SHP77 (cell line): ENCODE data around the gene AIG1.
"Not testable (repeated sequence)": the region's sequence is repeated elsewhere in the genome, so short reads cannot be mapped to it uniquely, and the experiment has no call there.

Experiments used
- DNase-seq, 2 experiments: peaks; one replicate each; lab custom pipeline; 2025; lab: John Stamatoyannopoulos, UW

The AIG1 gene

DNA sequence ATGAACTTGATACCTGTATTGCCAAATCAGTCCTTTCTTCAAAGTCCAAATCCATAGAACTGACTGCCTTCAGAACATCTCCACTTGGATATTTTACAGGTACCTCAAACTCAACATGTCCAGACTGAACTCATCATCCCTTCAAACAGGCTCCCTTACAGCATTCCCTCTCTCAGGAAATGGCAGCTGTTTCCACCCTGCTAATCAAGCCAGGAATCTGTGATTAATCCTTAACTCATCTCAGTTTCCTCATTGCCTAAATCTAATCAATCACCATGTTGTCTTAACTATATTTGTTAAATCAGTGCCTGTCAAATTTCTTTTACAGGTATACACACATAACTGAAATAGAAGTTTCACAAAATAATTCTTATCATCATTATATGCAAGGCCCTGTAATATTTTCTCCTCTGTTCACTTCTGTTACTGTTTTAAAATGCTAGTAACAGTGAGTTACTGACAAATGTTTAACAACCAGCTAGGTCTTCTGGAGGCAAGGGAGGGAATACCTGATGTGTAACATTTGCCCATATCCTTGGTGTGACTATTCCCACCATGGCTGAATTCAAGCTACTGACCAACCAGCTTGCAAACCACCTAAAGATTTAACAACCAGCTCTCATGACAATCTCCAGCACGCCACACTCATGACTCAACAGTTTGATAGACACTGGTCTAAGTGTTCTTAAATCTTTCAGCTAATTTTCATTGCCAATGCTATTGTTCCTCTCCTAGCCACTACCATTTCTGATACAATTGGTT is 264.9 kb downstream of the AIG1 start:
- no peak for DNase-seq

DNA sequence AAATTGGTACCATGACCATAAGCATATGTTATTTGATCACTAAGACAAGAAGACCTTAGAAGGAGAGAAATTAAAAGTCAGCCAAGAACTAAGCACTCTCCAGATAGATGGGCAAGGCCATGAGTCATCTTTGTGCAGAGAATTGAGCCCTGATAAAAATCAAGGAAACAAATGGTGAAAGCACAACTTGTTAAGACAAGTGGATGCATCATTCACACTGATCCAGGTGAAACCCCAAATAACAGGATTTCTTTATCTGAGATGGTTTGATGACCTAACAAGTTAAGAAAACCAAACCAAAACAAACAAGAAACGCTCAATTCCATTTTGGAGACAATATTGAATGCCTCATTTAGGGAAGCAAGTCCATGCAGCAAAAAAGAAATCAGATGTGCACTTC is 268.2 kb downstream of the AIG1 start:
- no peak for DNase-seq

DNA sequence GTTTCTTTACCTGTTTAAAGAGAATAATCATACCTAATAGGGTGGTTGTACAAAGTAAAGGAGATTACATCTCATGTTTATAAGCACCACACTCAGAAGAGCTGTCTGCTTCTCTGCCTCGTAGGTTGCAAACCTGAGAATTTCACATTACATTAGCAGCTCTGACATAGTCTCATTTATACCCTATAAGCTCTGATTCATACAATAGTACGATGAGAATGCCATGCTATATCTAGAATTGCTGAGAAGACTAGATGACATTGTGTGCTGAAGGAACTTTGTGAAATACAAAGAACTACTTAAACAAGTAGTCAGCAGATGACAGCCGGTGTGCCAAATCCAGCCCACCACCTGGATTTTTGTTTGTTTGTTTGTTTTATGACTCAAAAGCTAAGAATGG is 268.6 kb downstream of the AIG1 start:
- no peak for DNase-seq

DNA sequence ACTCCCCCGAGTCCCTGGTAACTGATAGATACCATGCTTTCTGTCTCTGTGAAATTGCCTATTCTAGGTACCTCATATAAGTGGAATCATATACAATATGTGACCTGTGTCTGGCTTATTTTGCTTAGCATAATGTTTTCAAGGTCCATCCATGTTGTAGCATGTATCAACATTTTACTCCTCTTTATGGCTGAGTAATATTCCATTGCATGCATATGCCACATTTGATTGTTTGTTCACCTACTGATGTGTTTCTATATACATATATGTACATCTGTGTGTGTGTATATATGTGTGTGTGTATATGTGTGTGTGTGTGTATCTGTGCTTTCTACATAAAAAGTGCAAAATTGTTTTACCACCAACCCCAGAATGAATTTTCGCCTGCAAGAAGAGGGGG is 270.7 kb downstream of the AIG1 start:
- no peak for DNase-seq

DNA sequence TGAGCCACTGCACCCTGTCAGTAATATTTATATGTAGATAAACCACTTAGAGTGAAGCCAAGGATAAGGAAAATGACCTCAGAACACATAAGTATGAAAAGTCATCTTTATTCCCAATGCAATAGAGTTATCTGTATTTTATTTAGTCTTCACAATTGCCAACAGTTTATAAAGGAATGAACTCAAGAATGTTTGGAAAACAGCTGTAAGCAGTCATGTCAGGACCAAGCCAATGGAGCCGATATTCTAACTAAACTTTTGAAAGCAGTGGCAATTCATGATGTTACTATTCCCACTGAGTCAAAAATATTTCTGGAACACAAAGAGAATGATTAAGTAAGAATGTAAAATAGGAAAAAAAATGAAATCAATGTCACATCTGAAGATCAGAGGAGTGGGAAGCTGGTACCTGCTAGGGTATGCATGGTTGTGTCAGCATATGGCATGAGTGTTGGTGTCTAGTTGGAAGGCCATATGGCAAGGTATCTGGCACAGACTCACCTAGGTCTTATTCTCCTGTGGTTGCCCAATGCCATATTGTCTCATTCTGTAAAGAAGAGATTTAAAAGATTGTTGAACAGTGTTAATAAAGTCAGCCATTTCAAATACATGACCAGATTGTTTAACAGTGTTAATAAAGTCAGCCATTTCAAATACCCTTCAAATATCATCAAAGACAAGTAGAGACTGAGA is 271.6 kb downstream of the AIG1 start:
- DNase-seq: no peak

DNA sequence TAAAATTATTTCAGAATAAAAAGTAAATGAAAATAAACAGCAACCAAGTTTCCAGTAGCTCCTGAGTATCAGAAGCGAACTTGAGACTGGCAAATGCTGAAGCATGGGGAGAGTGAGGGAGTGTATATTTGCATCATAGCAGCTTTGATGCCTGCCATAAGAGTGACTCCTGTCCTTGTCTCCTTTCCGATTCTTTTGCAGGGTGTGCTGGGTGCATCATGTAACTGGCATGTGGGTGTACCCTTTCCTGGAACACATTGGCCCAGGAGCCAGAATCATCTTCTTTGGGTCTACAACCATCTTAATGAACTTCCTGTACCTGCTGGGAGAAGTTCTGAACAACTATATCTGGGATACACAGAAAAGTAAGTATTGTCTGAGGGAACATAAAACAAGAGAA is 272.4 kb downstream of the AIG1 start:
- DNase-seq: no peak

DNA sequence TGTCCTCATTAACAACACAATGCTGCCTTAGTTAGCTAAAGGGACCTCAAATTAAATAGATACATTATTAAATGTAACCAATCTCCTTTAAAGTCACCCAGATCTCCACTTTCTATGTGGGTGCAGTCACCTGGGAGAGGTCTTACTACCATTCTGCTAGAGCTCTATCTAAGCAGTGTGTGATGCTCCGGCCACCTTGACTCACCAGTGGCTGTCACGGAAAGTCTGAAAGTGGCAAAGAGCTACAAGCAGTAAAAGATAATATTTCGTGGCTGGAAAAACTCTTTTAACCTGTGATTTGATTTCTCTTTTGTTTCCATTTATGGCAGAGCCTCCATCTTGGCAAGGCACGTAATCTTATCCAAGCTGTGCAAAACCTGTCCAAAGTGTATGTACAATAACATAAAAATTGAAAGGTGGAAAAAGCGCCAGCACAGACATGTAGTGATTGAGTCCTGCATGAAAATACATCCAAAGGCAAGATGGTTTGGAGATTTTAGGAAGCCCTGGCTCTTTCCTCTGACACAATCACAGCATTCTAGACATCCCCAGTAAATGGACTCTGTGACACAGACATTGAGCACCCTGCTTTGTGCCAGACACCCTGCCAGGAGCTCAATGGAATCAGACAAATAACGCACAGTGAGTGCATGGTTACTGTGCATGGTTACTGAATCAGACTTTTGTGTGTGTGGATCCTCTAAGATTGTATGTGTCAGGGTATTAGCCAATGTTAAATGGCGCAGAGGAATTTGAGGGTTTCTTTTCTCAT is 273.2 kb downstream of the AIG1 start:
- no peak for DNase-seq

DNA sequence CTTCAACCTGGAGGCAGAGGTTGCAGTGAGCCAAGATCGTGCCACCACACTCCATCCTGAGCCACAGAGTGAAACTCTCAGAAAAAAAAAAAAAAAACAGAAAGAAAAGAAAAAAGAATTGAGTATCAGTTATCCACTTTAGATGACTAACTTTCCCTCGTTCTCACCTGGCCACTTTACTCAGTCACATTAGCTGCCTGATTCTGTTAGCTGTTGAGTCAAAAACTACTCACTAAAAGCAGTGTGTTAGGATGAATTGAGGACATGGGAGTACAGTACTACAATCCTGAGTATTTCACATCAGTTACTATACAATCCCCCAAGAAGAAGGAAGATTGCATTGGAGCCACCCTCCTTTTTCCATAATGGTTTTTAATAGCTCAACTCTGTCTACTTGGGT is 275.2 kb downstream of the AIG1 start:
- DNase-seq: no peak

DNA sequence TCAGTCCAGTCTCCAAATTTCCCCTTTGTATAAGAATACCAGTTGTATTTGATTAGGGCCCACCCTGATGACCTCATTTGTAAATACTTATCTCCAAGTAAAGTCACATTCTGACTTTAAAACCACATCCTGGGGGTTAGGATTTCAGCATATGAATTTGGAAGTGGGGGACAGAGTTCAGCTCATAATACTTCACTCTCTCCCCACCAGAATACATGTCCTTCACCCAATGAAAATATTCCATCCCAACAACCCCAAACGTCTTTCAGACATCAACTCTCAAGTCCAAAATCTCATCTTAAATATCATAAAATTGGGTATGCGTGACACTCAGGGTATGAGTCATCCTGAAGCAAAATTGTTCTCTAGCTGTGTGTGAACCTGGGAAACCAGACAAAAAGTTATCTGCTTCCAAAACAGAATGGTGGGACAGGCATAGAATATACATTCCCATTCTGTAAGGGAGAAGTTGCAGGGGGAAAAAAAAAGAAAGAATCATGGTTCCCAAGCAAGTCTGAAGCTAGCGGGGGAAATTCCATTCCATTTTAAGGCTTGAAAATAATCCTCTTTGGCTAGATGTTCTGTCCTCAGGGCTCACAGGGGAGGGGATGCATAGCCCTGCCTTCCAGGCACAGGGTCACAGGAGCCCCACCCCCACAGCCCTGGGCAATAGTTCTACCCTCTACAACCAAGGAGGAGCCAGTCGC is 275.9 kb downstream of the AIG1 start:
- no peak for DNase-seq

DNA sequence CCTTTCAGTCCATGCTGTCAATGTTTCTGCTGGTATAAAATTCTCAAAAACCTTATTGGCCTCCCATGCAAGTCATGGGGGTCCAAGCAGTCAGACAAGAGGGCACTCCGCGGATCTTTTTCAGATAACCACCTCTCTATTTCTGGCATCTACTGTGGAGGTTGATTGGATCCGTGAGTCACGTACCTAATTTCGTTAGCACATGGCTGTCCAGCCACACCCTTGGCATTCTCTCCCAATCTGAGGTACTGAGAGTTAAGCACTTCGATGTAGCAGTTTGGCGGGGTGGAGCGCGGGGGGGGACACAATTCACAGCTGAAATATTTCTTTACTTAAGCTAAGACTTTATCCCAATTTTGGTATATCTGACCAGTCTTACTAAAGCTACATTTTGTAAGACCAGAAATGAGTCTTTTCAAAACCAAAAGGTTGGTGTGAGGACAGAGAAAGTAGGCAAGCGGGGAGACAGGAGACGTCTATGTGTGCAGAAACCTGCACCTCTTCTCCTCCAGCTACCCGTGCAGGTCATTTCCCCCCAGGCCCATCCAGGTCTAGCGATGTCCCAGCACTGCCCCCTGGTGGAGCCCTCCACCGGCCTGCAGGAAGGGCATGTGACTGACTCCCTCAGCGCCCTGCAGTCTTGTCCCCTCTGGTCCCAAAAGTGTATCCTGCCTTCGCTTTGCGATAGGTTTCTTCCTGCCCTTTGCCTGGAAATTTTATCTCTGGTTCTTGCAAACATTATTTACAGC is 276.7 kb downstream of the AIG1 start:
- DNase-seq: peak; percentile 8 to 11

DNA sequence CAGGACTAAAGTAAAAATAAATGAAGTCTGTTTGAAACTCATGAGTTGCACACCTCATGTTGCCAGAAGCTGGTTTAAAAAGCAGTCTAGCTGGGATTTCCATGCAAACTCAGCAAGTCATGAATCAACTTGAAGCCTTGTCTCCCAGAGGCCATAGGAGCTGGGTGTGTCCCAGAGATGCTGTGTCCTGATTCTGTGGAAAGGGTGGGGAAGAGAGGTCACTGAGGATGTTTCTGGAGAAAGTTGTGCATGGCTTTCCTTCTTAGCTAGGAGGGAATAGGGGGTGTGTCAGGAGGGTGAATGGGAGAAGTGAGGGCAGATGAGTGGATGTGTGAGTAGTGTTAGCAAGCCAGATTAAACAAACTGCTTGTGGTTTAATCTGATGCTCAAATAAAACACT is 278.5 kb downstream of the AIG1 start:
- DNase-seq: no peak

DNA sequence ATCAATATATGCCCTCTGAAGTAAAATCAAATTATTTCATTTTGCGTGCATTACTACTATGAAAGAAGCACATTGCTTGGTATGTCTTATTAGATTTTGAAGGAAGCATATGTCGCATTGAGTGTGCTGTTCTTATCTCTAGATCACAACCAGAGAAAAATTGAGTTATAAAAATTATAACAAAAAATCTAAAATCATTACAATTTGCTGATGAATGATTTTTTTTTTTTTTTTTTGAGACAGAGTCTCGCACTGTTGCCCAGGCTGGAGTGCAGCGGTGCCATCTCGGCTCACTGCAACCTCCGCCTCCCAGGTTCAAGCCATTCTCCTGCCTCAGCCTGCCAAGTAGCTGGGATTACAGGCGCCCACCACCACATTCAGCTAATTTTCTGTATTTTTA is 284.8 kb downstream of the AIG1 start:
- DNase-seq: not testable (repeated sequence)

DNA sequence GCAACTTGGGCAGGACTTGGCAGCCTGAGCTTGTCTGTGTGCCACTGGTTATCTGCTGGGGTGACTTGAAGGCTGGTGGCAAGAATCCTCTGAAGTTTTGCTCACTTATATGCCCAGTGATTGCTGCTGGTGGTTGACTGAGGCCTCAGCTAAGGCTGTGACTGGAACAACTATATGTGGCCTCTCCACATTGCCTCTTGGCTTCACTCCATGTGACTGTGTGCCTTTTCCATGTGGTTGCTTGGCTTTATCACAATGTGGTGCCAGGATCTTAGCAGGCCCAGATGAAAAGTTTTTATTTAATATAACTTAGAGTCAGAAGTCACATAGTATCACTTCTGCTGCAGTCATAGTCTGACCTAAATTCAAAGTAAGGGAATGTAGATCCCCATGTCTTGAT is 285.3 kb downstream of the AIG1 start:
- DNase-seq: no peak

DNA sequence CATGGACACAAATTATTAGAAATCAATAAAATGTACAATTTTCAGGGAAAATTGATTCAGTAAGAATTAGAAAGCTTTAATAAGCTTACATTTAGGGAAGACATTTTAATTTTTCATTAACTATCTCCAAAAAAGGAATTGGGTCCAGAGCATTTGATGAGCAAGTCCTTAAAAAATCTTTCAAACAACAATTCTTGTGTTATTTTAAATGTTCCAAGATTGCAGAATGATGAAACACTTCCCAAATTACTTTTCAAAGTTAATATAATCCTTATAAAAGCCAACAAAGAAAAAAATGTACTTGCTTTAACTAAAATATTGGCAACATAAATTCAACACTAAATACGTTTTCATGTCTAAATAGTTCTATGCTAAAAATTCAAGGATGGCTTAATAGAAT is 287.8 kb downstream of the AIG1 start:
- no peak for DNase-seq

DNA sequence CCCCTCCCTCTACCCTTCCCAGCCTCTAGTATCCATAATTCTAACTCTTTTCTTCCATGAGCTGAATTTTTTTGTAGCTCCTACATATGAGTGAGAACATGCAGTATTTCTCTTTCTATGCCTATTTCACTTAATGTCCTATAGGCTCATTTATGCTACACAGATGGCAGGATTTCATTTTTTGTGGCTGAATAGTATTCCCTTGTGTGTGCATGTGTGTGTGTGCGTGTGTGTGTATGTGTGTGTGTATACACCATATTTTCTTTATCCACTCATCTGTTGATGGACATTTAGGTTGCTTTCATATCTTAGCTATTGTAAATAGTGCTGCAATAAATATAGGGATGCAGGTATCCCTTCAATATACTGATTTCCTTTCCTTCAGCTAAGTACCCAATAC is 288.8 kb downstream of the AIG1 start:
- no peak for DNase-seq

DNA sequence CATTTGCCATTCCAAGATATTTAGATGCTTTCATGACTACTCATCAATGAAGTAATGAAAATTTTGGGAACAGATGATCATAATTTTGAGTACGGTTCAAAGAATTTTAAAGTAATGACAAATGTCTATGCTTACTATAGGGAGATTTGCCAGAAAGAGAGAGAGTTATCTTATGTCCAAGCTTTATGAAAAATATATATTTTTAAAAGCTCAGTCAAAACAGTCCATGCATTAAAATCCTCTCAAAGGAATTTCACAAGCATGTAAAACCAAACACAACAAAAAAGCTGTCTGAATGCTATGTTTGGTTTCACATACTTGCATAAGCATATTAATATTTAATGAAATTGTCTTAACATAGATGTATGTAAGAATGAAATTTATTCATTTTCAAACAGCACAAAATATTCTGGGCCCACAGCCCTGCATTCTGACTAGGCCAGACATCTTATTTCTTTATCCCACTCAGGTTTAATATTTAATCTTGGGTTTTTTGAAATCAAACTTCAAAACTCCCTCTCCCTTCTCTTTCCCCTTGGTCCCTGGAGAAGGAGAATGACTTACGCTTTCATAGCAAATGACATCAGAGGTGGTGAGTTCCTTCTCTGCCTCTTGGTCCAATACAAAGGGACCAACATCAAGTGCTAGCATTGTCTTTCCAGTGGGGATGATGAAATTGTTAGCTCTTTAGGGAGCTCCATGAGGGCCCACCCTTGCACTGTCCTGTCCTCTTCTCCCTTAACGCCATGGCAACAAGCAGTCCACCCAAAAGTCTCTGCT is 295.6 kb downstream of the AIG1 start:
- DNase-seq: no peak

DNA sequence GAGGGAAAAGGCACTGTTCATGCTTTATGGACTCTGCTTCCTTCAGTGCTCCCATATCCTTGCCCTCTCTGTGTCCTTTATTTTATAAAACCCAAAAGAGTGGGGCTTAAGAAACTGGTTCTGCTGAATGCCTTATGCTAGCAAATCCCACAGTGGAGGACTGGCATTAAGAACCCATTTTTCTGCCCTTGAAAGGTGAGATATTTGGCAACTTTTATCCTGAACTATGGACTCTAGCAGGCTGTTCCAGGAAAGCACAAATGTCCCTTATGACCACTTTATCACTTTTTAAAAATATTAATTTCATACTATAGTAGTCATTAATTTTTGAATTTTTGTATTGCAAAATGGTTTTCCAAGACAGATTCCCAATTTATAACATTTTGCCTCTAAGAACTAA is 296.5 kb downstream of the AIG1 start:
- DNase-seq: no peak

DNA sequence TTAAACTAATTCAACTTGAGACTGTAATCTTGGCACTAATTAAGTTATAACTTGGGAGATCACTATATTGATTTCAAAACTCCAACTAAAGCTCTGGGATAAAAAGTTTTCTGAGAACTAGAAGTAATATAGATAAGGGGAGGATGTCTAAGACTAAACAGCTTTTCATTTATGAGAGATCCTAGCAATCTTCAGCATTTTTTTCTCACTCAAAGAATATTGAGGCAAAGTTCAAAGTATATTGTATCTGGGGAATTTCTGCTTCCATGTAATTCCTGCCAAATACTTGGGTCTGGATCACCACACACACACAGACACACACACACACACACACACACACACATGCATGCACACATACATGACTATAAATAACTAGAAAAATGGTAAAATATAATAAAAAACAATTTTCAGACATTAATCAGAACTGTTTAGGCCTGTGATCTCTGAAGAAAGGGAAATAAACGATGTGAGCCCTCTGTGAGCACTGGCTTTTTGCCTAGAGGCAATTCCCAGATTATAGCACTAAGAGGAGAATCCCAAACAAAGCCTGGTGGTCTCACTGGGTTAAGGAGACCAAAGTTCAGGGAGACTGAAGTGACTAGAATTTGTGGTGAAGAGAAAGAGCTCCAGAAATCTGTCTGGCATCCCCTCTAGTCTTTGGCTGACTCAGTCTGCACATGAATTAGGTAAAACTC is 297.0 kb downstream of the AIG1 start:
- DNase-seq: no peak

DNA sequence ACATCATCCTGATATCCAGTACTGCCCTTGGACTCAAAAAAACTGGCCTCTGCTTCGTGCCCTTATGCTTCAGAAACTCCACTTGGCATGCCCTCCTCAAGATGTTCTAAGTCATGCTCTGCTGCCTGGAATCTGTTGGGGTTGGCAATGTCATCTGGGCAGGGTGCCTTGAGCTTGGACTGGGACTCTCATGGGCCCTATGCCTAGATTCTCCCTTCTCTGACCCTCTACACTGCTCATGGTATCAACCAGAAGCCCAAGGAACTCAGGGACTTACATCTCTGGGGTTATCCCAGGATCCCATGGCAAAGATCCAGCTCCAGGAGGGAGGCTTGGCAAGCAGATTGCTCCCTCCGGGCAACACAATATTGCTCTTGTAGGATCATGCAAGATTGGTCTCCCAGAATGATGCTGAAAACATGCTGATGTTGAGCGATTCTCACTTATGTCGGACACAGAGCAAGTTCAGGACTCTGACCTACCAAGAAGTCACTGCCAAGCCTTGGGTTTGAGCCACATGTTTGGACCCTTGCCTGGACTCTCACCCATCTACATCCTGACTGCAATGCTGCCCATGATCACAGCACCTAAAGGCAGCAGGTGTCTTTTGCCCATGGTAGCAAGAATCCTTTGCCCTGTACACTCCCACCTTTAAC is 301.0 kb downstream of the AIG1 start:
- DNase-seq: no peak

DNA sequence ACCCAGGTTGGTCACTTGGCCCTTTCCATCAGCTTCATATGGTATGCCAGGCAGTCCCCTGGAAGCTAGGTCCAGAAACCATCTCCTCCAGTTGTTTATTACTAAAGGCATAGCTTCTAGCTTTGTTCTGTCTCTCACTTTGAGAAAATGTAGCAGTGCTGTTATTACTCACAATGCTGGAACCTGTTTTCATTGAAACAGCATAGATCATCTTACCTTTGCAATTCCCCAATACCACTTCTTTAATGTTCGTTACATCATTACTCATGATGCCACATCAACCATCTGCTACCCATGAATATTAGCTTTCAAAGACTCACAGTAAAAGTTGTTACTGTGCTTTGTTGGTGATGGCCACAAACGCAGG is 301.5 kb downstream of the AIG1 start:
- DNase-seq: no peak
